GM21367 (cell line): ENCODE measurements around the gene NOP16.
A peak's percentile ranks its signal among the peaks of the same experiment; 100 is the strongest.
"Not testable (repeated sequence)": the region's sequence is repeated elsewhere in the genome, so short reads cannot be mapped to it uniquely, and the experiment has no call there.

ENCODE experiments used
- ATAC-seq: cut with Tn5 transposase; IDR thresholded peaks from one replicate; pipeline ENCODE4 v1.9.1; 2021; ENCODE audit not compliant: unreplicated experiment

NOP16 gene

GRCh38 chr5:176410486-176411180, 22.2 kb upstream of the NOP16 start:
- ATAC-seq = no peak

GRCh38 chr5:176409765-176410164, 21.4 kb upstream of the NOP16 start:
- ATAC-seq = no peak

GRCh38 chr5:176408590-176408989, 20.2 kb upstream of the NOP16 start:
- no peak for ATAC-seq

- not testable (repeated sequence) for ATAC-seq
Observed at GRCh38 chr5:176408252-176408573, 19.8 kb upstream of the NOP16 start.

- no peak for ATAC-seq
Observed at GRCh38 chr5:176407456-176408251, 19.3 kb upstream of the NOP16 start.

- ATAC-seq = no peak
Observed at GRCh38 chr5:176406436-176407052, 18.1 kb upstream of the NOP16 start.

- ATAC-seq = no peak
Observed at GRCh38 chr5:176405656-176406435, 17.4 kb upstream of the NOP16 start.

- ATAC-seq = no peak
Observed at GRCh38 chr5:176401281-176402205, 13.1 kb upstream of the NOP16 start.

GRCh38 chr5:176400382-176401156, 12.2 kb upstream of the NOP16 start:
- no peak for ATAC-seq

- no peak for ATAC-seq
Observed at GRCh38 chr5:176397736-176398420, 9.5 kb upstream of the NOP16 start.

GRCh38 chr5:176396330-176396729, 7.9 kb upstream of the NOP16 start:
- ATAC-seq = no peak

- no peak for ATAC-seq
Observed at GRCh38 chr5:176394881-176395675, 6.7 kb upstream of the NOP16 start.

GRCh38 chr5:176394096-176394495, 5.7 kb upstream of the NOP16 start:
- ATAC-seq = no peak

GRCh38 chr5:176392526-176392925, 4.1 kb upstream of the NOP16 start:
- no peak for ATAC-seq

- no peak for ATAC-seq
Observed at GRCh38 chr5:176391999-176392398, 3.6 kb upstream of the NOP16 start.

GRCh38 chr5:176391479-176391878, 3.1 kb upstream of the NOP16 start:
- no peak for ATAC-seq

GRCh38 chr5:176389135-176390123, 1.0 kb upstream of the NOP16 start:
- peak; percentile 21 for ATAC-seq
